GM12874 (cell line): ENCODE measurements around the gene GRPEL2.

Experiments
- CTCF ChIP-seq: IDR thresholded peaks from 2 replicates; pipeline ENCODE4 v1.5.1; 2011; ENCODE audit warnings: low read depth, mild to moderate bottlenecking, control low read depth, low read length, moderate library complexity; ENCODE audit not compliant: insufficient read depth

The GRPEL2 gene

GRCh38 chr5:149313151-149313841 is 32.0 kb upstream of the GRPEL2 start:
- TF ChIP-seq CTCF: no peak

GRCh38 chr5:149314571-149315111 is 30.7 kb upstream of the GRPEL2 start:
- TF ChIP-seq CTCF: no peak

- TF ChIP-seq CTCF: no peak
These were observed 29.5 kb upstream of the GRPEL2 start for GRCh38 chr5:149315753-149316152.

DNA sequence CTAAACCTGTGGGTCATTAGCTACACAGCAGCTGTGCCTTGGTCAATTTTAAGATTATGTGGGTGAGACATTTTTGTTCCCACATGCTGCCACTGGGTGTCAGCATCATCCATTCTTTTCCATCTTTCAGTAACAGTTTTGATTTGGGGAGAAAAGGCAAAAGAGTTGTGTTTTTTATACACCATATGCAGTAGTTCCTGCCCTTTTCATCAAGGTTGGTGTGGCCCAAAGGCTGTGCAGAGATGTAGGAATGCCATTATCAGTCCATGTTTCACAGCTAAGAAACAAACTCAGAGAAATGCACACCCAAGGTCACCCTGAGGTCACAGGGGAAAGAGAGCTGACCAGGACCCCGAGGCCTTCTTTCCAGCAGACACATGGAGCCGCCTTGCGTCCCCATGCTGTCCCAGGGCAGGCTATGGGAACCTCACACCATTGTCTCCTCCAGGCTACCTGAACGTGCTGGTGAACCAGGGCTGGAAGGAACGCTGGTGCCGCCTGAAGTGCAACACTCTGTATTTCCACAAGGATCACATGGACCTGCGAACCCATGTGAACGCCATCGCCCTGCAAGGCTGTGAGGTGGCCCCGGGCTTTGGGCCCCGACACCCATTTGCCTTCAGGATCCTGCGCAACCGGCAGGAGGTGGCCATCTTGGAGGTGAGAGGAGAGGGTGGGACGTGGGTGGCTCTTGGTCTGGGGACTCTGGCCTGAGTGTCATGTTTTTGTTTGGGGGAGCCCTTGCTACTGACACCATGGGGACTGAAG is 27.8 kb upstream of the GRPEL2 start:
- TF ChIP-seq CTCF: peak; percentile 65

- no peak for TF ChIP-seq CTCF
These were observed 26.1 kb upstream of the GRPEL2 start for GRCh38 chr5:149319174-149319573.

GRCh38 chr5:149320791-149321330 is 24.4 kb upstream of the GRPEL2 start:
- no peak for TF ChIP-seq CTCF

- TF ChIP-seq CTCF: no peak
These were observed 22.8 kb upstream of the GRPEL2 start for GRCh38 chr5:149322518-149322917.
